Esophagus (tissue), 2 donors: ENCODE measurements around the gene TOMM7. TPM values are rescaled to one million over a fixed set of nuclear protein-coding genes. Genes with fewer than 3 reads are reported as not detected.
"Not testable (repeated sequence)": the region's sequence is repeated elsewhere in the genome, so short reads cannot be mapped to it uniquely, and the experiment has no call there.

ENCODE experiments used
- H3K27ac ChIP-seq, 2 donors: one replicate each; pipeline ENCODE4 v1.5.1; 2013; ENCODE audit warnings: low read depth in 2 of 2, mild to moderate bottlenecking in 2 of 2, inconsistent platforms in 1 of 2, low read length in 1 of 2, moderate library complexity in 1 of 2
- H3K27me3 ChIP-seq, 2 donors: one replicate each; pipeline ENCODE4 v1.6.1; 2013; ENCODE audit warnings: low read length in 2 of 2, control low read depth in 1 of 2, mild to moderate bottlenecking in 1 of 2; ENCODE audit not compliant: insufficient read depth in 2 of 2, control insufficient read depth in 1 of 2
- H3K36me3 ChIP-seq, 2 donors: one replicate each; pipeline ENCODE4 v1.6.1; 2013; ENCODE audit warnings: low read length in 1 of 2; ENCODE audit not compliant: control insufficient read depth in 2 of 2, insufficient read depth in 2 of 2
- H3K4me1 ChIP-seq, 2 donors: one replicate each; pipeline ENCODE4 v1.6.1; 2013; ENCODE audit warnings: low read length in 1 of 2; ENCODE audit not compliant: control insufficient read depth in 2 of 2, insufficient read depth in 2 of 2
- H3K4me3 ChIP-seq, 2 donors: one replicate each; pipeline ENCODE4 v1.5.1; 2013; ENCODE audit warnings: low read length in 2 of 2, mild to moderate bottlenecking in 2 of 2, low read depth in 1 of 2, moderate library complexity in 1 of 2
- H3K9me3 ChIP-seq, 2 donors: one replicate each; pipeline ENCODE4 v1.6.1; 2013; ENCODE audit warnings: mild to moderate bottlenecking in 2 of 2, low read depth in 1 of 2, low read length in 1 of 2, moderate library complexity in 1 of 2; ENCODE audit not compliant: control insufficient read depth in 2 of 2, insufficient read depth in 1 of 2
- WGBS, 2 donors: extraction: QIAGEN DNeasy Blood & Tissue Kit; methylation state at CpG; one replicate each; pipeline ENCODE4 v1.1.7; 2013; 5-methylcytosine and 5-hydroxymethylcytosine counted together
- polyA plus RNA-seq, 2 donors: library from polyadenylated mRNA; stranded (reverse); fragments of 200-250 nt; gene quantifications; one replicate each; pipeline ENCODE4 v1.2.3, GENCODE V29; 2013
- donor health status: healthy with polysubstance abuse.
- donor health status: Bipolar disorder and iron deficiency.

The TOMM7 gene
- polyA plus RNA-seq, 2 donors: 87.5 to 249 TPM

- Histone ChIP-seq H3K9me3 (no peaks in the 10 kb centered on the region), H3K4me3 (no peak overlapping the region), H3K4me1 (no peaks in the 10 kb centered on the region), H3K36me3 (no peaks in the 10 kb centered on the region), H3K27me3 (no peaks in the 10 kb centered on the region), H3K27ac (no peak overlapping the region)
- 94 to 95% methylated on average over 5 of the region's 5 CpGs for WGBS, 2 donors
Measured at GRCh38 chr7:22793593-22794462, 28.8 kb downstream of the TOMM7 start.

- WGBS, 2 donors: 56 to 60% methylated on average over 4 of the region's 4 CpGs
- Histone ChIP-seq H3K27me3 (no peaks in the 10 kb centered on the region), H3K4me1 (no peaks in the 10 kb centered on the region), H3K9me3 (no peaks in the 10 kb centered on the region), H3K27ac (no peak overlapping the region), H3K4me3 (no peak overlapping the region), H3K36me3 (no peaks in the 10 kb centered on the region)
Measured at GRCh38 chr7:22791204-22792158, 31.2 kb downstream of the TOMM7 start.

GRCh38 chr7:22790640-22791039 lies 32.0 kb downstream of the TOMM7 start:
- not testable (repeated sequence) for H3K9me3 ChIP-seq, H3K36me3 ChIP-seq, H3K4me1 ChIP-seq, H3K4me3 ChIP-seq, H3K27ac ChIP-seq, H3K27me3 ChIP-seq
- WGBS, 2 donors: 73 to 79% methylated on average over 13 of the region's 13 CpGs

GRCh38 chr7:22787951-22788350 lies 34.7 kb downstream of the TOMM7 start:
- Histone ChIP-seq H3K9me3 (no peaks in the 10 kb centered on the region), H3K27ac (no peak overlapping the region), H3K27me3 (no peaks in the 10 kb centered on the region), H3K36me3 (no peaks in the 10 kb centered on the region), H3K4me1 (no peaks in the 10 kb centered on the region), H3K4me3 (no peak overlapping the region)

- Histone ChIP-seq H3K4me3 (no peak overlapping the region), H3K4me1 (no peaks in the 10 kb centered on the region), H3K9me3 (no peaks in the 10 kb centered on the region), H3K36me3 (no peaks in the 10 kb centered on the region), H3K27me3 (no peaks in the 10 kb centered on the region), H3K27ac (no peak overlapping the region)
- 41 to 59% methylated on average over 3 of the region's 3 CpGs for WGBS, 2 donors
Measured at GRCh38 chr7:22786290-22786932, 36.2 kb downstream of the TOMM7 start.

GRCh38 chr7:22784346-22784745 lies 38.3 kb downstream of the TOMM7 start:
- WGBS, 2 donors: 33 to 48% methylated on average over 1 of the region's 1 CpG
- H3K27ac ChIP-seq: no peak overlapping the region
- H3K4me1 ChIP-seq: no peaks in the 10 kb centered on the region
- H3K27me3 ChIP-seq: no peaks in the 10 kb centered on the region
- H3K36me3 ChIP-seq: no peaks in the 10 kb centered on the region
- H3K4me3 ChIP-seq: no peak overlapping the region
- H3K9me3 ChIP-seq: no peaks in the 10 kb centered on the region

- Histone ChIP-seq H3K4me1 (no peaks in the 10 kb centered on the region), H3K4me3 (no peak overlapping the region), H3K9me3 (no peaks in the 10 kb centered on the region), H3K36me3 (no peaks in the 10 kb centered on the region), H3K27ac (no peak overlapping the region), H3K27me3 (no peaks in the 10 kb centered on the region)
- 78 to 86% methylated on average over 5 of the region's 5 CpGs for WGBS, 2 donors
Measured at GRCh38 chr7:22783421-22783820, 39.2 kb downstream of the TOMM7 start.

- no peak overlapping the region for H3K4me3 ChIP-seq
Measured at GRCh38 chr7:22782616-22783232, 39.9 kb downstream of the TOMM7 start.

GRCh38 chr7:22781230-22781711 lies 41.4 kb downstream of the TOMM7 start:
- Histone ChIP-seq H3K27me3 (no peaks in the 10 kb centered on the region), H3K9me3 (no peaks in the 10 kb centered on the region), H3K36me3 (no peaks in the 10 kb centered on the region), H3K27ac (no peak overlapping the region), H3K4me1 (no peaks in the 10 kb centered on the region), H3K4me3 (no peak overlapping the region)
- 65% methylated on average over 5 of the region's 5 CpGs for WGBS, 2 donors

More at GRCh38 chr7:22782616-22783232, 39.9 kb downstream of the TOMM7 start:
- no peaks in the 10 kb centered on the region for H3K4me1 ChIP-seq
- H3K9me3 ChIP-seq: no peaks in the 10 kb centered on the region
- H3K27ac ChIP-seq: no peak overlapping the region
- 50% methylated on average over 7 of the region's 7 CpGs for WGBS, 2 donors
- no peaks in the 10 kb centered on the region for H3K27me3 ChIP-seq
- H3K36me3 ChIP-seq: no peaks in the 10 kb centered on the region
